DND-41 (cell line): Measurements from ENCODE around the gene USP12.

Experiments used
- EZH2 ChIP-seq: IDR thresholded peaks from 3 replicates; pipeline ENCODE4 v1.6.1; 2012; ENCODE audit warnings: borderline replicate concordance, low read depth, mild to moderate bottlenecking, moderate library complexity, low read length, inconsistent platforms; ENCODE audit not compliant: severe bottlenecking
- TF ChIP-seq, protein P1 (sequence below): IDR thresholded peaks from 2 replicates; pipeline ENCODE4 v1.5.1; 2012; ENCODE audit warnings: borderline replicate concordance, low read length, moderate library complexity, mild to moderate bottlenecking; ENCODE audit not compliant: poor library complexity, severe bottlenecking; ENCODE audit errors: extremely low read depth

DNA sequence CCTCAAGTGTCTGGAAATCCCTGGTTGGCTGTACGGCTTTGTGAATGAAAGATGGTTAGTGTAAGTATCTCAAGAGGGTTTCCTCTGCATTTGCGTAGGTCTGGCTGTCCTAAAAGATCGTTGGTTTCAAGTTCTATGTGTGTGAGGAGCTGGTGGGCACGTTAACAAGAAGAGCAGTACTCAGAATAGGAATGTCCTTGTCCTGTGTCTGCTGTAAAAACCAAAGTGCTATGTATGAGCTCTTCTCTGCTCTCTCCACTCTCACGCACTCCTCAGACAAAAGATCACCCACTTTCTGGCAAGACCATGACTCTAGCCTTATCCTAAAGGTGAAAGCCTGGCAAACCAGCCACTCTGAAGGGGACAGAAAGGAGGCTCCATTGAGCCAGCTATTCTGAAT, 39.1 kb downstream of the USP12 start:
- TF ChIP-seq, protein P1, sequence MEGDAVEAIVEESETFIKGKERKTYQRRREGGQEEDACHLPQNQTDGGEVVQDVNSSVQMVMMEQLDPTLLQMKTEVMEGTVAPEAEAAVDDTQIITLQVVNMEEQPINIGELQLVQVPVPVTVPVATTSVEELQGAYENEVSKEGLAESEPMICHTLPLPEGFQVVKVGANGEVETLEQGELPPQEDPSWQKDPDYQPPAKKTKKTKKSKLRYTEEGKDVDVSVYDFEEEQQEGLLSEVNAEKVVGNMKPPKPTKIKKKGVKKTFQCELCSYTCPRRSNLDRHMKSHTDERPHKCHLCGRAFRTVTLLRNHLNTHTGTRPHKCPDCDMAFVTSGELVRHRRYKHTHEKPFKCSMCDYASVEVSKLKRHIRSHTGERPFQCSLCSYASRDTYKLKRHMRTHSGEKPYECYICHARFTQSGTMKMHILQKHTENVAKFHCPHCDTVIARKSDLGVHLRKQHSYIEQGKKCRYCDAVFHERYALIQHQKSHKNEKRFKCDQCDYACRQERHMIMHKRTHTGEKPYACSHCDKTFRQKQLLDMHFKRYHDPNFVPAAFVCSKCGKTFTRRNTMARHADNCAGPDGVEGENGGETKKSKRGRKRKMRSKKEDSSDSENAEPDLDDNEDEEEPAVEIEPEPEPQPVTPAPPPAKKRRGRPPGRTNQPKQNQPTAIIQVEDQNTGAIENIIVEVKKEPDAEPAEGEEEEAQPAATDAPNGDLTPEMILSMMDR = no peak
- TF ChIP-seq EZH2 = no peak
